ENCODE measurements around the gene TXNRD3.

TXNRD3 gene

DNA sequence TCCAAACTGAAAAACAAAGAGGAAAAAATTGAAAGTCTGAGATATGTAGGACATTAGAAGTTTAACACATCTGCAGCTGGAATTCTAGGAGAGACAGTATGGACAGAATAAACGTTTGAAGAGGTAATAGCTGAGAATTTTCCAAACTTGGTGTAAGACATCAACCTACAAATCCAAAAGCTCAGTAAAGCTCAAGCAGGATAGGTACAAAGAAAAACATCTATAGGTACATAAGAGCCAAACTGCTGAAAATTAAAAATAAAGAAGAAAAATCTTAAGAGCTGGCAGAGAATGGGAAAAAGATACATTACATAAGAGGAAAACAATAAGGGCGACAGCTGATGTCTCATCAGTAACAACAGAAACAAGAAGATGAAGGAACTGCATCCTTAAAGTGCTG is 73.4 kb downstream of the TXNRD3 start:
- no peak for DNase-seq

DNA sequence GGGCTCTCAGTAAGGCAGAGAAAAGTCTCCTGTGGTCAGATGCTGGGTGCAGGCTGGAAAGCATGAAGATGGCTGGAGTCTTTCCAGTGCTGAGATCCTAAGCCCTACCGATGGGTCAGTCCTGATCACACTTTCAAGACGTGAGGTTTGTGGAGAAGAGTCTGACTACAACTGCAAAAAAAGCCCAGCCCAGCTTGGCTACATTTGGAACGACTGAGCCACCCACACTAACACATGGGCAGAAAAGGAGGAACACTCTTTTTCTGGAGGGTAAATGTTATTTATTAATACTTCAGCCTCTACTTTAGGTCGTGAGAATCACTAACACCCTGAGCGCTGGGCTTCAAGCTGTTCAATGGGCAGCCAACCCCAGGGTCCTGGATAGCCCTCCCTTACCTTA is 74.2 kb downstream of the TXNRD3 start:
- no peak for DNase-seq

DNA sequence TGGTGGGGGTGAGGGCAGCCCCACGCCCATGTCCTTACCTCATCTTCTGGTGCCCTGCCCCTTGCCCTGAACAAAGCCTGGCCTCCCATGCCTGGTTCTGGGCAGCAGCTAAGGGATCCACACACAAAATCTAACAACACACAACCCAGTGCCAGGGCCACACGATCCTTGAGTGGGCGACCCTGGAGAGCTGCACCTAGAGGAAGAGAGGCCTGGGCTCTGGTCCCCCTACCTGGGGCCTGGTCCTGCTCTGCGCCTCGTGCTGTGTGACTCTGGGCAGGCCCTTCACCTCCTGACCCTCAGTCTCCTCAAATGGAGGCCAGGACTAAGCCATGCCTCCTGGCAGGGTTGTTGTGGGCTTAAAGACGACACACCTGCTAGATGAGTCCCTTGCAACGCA is 76.2 kb downstream of the TXNRD3 start:
- no peak for DNase-seq

DNA sequence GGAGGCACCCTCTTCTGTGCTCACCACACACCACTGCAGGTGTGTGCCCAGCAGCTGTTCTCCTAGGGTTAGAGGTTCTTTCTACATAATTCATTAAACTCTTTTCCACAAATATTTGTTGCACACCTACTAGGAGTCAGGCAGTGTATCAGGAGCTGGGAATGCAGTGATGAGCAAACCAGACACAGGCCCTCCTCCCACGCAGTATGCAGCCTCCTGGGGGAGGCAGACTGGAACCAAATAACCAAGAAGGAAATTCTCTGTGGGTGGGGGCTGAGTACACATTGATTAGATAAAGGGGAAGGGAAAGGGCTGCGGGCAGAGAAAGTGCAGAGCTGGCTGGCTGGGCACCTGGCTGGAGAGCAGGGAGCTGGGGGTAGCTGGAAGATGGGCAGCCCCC is 77.7 kb downstream of the TXNRD3 start:
- DNase-seq, result no peak

DNA sequence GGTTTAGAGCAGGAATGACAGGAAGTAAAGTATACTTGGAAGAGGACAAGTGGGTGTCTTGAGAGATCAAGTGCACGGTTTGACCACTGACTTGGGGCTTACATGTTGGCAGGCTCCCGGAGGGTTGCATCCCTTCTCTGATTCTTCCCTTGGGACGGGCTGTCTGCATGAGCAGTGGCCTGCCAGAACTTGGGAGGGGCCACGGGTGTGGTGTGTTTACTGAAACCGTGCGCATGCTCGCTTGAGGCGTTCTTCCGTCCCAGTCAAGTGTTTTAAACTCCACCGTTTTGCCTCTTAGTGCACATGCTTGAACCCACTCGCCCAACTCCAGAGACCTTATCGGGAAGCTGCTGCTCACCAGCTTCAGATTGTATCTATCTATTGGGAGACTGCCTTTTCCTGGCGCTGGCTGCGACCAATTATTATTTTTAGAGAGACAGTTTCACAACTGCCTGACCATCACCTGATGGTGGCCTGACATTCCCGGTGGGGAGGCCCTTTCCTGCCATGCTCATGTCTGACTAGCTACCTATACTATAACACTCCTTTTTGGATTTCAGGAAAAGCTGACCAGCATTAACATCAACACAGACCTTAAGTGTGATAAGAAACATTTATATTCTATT is 81.3 kb downstream of the TXNRD3 start:
- DNase-seq, result no peak

DNA sequence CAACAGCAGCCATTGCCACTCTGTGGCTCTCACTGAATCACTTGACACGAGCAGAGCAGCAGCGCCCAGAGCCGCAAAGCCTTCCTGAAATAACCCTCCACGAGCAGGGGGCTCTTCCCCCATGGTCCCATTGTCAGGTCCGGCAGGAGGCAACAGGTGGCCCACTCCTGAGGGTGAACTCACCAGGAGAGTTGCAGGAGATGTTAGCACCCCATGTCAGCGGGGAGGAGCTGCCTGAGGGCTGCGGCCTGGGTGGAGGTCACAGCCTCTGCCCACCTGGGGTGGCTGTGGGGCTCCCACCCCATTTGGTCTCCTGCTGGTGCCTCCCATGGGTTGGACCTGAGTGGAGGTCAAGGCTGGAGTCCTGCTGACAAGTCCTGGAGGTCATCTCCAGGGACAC is 83.8 kb downstream of the TXNRD3 start:
- no peak for DNase-seq

DNA sequence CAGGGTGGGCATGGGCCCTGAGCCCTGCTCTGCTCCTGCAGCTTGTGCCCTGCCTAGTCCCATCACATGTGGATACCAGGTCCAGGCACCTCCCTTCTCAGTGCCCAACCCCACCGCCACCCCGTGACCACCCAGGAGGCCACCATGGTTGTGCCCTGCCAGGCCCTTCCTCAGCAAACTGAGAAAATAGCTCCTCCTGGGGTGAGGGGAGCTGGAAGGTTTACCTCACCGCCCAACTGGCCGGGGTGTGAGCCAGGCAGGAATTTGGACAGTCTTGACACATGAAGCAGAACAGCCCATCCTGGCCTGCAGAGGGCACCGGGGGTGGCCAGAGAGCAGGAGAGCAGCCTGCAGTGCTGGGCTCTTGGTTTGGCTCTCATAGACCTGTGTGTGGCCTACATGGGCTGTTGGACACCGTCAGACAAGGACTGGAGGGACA is 84.8 kb downstream of the TXNRD3 start:
- no peak for DNase-seq

DNA sequence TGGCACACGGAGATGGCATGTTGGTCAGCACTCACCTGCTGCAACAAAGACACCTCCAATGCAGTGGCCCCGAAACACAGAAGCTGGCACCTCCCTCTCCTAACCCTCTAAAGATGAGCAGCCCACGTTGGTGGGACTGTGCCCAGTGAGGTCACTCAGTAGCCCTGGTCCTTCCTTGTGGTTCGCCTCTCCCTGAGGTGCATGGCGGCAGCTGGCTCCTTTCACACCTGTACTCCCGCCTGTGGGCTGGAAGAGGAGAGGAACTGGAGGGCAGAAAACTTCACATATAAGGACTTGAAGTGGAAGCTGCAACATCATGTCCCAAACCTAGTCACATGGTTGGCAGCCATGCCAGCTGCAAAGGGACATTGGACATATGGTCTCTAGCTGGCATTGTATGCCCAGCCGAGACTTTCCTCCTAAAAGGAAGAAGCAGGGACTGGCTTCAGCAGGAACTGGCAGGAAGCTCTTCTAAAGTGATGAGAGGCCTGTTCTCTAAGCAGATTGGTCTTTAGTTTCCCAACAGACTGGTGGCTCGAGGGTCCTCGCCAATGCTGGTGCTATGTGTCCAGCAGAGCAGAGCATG is 85.4 kb downstream of the TXNRD3 start:
- DNase-seq, result peak; percentile 22 to 51

DNA sequence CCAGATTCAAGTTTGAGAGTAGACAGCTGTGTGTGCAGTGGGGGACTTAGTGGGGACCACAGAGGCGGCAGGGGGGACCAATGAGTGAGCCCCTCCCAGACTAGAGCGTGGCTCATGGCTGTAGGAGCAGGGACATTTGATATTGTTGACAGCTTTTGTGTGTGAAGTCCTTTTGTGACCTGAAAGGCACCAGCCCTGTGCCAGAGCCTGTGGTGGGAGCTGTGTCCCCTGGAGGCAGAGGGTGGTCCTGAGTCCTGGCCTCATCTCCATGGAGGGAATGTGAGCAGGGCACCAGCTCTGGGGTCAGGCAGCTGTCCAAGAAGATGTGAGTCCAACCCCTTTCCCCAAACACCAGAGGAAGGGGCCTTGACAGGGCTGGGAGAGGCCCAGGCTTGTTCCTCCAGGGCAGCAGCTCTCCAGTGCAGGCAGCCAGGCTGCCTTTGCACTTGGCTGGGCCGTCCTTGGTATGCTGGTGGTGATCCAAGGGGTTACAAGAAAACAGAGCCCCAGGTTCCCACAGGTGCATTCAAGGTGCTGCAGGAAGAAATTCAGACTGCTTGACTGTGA is 86.1 kb downstream of the TXNRD3 start:
- DNase-seq, result no peak

DNA sequence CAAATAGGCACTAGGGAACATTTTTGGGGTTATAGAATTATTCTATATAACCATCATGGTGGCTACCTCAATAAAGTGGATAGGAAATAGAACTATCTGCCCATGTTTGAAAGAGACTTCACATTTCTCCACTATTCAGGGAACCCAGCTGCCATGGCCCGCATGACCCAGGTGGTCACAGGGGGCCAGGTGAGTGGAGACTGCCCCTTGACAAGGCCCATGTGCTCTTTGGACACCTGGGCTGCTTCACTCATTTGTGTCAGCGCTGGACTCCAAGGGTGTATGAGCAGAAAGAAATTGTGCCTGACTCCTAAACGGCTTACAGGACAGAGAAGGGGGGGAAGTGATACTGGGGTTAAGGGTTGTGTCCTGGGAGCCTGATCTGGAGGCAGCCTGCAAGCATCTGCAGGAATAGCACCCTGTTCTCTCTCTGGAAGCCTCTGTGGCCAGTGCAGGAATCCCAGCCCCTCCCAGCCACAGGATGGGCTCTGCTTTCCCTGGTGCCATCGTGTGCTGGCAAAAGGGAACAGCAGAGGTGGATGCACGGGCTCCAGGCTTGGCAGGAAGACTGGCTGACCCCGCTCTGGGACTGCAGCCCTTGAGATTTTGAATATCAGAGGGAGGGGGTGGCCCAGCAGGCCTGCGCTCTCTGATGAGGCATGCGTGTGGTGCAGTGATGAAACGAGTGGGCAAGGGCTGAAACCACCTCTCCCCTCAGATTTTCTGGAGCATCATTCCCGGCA is 87.1 kb downstream of the TXNRD3 start:
- DNase-seq, result no peak

DNA sequence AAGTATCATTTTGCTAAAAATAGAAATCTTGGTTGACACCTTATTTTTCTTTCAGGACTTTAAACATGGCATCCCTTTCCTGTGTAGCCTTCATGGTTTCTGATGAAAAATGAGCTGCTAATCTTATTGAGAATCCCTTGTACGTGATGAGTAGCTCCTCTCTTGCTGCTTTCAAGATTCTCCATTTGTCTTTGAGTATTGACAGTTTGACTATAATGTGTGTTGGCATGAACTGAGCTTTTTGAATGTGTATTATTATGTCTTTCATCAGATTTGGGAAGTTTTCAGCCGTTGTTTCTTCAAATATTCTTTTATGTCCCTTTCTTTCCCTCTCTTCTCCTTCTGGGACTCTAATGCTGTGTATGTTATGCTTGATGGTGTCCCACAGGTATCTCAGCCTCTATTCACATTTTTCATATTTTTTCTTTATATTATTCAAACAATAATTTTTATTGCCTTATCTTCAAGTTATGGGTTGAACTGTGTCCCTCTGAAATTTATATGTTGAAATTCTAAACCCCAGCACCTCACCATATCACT is 92.1 kb downstream of the TXNRD3 start:
- DNase-seq, result no peak

DNA sequence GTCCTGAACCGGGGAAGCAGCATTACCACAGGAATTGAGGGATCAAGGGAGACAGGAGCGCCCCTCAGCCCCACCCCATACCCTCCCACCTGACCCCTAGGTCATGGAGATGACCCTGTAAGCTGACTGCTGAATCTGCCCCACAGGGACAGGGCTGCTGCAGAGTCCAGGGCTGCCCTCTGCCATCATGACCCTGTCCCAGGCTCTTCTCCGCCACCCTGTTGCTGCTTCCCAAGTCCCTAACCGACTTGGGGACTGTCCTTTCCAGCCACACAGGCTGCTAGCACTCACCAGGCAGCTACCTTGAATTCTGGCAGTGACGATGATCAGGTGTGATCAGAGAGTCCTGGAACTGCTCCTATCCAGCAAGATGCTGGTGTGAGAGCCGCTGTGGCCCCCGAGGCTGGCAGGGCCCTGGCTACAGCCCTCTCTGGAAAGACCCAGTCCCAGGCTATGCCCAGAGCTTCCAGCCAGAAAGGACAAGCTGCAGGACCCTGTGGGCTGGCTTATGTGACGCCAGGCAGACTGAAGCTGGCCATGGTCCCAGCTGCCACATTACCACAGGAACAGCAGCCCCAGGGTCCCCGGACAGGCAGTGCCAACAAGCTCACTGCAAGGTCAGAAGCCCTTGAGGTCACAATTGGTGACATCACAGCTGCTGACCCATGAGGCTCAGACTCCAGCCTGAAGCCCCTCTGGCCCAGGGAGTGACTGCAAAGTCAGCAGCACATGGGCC is 96.4 kb downstream of the TXNRD3 start, which contains the start of gene C3orf22:
TSS of gene C3orf22 (minus strand) at position 597 of the 736 bp plus-strand sequence. CDS start 5,542 bp downstream, outside the sequence.
- no peak for DNase-seq

DNA sequence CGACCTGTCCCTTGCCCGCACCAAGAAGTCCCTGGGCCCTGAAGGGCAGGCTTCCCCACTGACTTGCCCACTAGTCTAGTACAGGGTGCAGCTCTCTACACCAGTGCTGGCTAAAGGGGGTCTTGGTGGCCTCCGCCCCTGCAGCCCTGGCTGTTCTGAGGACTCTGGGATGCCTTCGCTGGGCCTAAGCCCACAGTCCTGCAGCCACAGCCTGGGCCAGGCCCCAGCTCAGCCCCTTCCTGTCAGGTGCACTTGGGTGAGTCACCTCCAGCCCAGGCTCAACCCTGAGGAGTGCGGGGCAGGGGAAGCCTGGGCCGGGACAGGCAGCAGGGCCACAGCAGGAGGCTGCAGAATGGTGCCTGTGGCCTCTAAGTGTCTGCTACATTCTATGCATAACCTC is 97.2 kb downstream of the TXNRD3 start:
- DNase-seq, result no peak

DNA sequence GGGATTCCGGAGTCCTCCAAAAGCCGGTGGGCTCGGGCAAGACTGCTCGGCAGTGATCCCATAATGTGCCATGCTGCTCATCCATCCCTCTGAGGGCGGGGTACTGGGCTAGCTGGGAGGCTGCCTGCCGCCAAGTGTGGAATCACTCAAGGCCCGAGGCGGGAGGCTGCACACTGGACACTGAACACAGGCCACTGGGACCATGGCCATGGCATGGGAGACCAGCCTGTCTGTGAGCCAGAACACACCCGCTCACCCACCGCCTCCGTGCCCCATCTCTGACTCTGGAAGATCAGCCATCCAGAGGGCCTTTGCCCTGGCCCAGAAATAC is 97.5 kb downstream of the TXNRD3 start:
- DNase-seq, result no peak

Data from cerebellar nuclear complex (tissue), 1 donor.